NCI-H524 (cell line): ENCODE data around the gene STC2.
A peak's percentile ranks its signal among the peaks of the same experiment; 100 is the strongest.

Experiments
- DNase-seq, 2 experiments: peaks; one replicate each; lab custom pipeline; 2025; lab: John Stamatoyannopoulos, UW

Gene STC2

GRCh38 chr5:173328844-173329490, 753 bp upstream of the STC2 start:
- peak; percentile 39 to 64 for DNase-seq

GRCh38 chr5:173327084-173327947, 898 bp downstream of the STC2 start:
- DNase-seq: no peak

- DNase-seq: peak in 1 of 2 experiments; percentile 12
These were observed 1.7 kb downstream of the STC2 start for GRCh38 chr5:173326501-173326960.

GRCh38 chr5:173325091-173325698, 3.0 kb downstream of the STC2 start:
- DNase-seq: peak; percentile 23 to 58

GRCh38 chr5:173324115-173325001, 3.9 kb downstream of the STC2 start:
- peak; percentile 92 to 97 for DNase-seq

- no peak for DNase-seq
These were observed 4.5 kb downstream of the STC2 start for GRCh38 chr5:173323799-173324114.

- DNase-seq: no peak
These were observed 5.0 kb downstream of the STC2 start for GRCh38 chr5:173323106-173323798.

GRCh38 chr5:173321886-173322285, 6.3 kb downstream of the STC2 start:
- DNase-seq: no peak

GRCh38 chr5:173320259-173320658, 8.0 kb downstream of the STC2 start:
- DNase-seq: no peak

GRCh38 chr5:173319646-173320045, 8.6 kb downstream of the STC2 start:
- DNase-seq: no peak

- no peak for DNase-seq
These were observed 9.2 kb downstream of the STC2 start for GRCh38 chr5:173318881-173319620.

- no peak for DNase-seq
These were observed 9.9 kb downstream of the STC2 start for GRCh38 chr5:173318330-173318729.

- DNase-seq: no peak
These were observed 10.4 kb downstream of the STC2 start for GRCh38 chr5:173317852-173318251.

- DNase-seq: no peak
These were observed 11.0 kb downstream of the STC2 start for GRCh38 chr5:173317091-173317730.

- no peak for DNase-seq
These were observed 11.7 kb downstream of the STC2 start for GRCh38 chr5:173316339-173317020.

GRCh38 chr5:173315495-173316338, 12.5 kb downstream of the STC2 start:
- peak in 1 of 2 experiments; percentile 54 for DNase-seq

- DNase-seq: peak in 1 of 2 experiments; percentile 22
These were observed 13.9 kb downstream of the STC2 start for GRCh38 chr5:173314166-173314952.

GRCh38 chr5:173313351-173313801, 14.8 kb downstream of the STC2 start:
- no peak for DNase-seq
